HG03064 (cell line): Measurements from ENCODE around the gene CREG2.
"Not testable (repeated sequence)": the region's sequence is repeated elsewhere in the genome, so short reads cannot be mapped to it uniquely, and the experiment has no call there.

Source experiments
- ATAC-seq: cut with Tn5 transposase; IDR thresholded peaks from one replicate; pipeline ENCODE4 v1.9.1; 2021; ENCODE audit warnings: low read depth; ENCODE audit not compliant: unreplicated experiment

Gene CREG2

DNA sequence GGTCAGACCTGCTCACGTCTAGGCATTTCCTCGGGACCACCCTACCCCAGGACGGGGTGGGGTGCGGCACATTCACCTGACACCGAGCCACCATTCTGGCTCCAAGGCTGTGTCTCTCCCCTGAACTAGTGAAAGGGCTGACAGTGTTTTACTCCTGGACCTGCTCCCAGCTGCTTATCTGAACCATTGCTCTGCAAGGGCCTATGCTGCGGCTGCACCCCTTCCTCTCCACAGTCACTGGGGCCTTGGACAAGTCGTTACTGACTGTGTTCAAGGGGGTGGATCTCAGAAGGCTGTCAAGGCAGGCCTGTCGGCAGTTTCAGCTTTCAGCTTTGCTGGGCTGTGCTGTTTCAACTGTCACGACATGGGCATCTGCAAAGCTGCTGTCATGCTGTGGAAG lies 11.7 kb downstream of the CREG2 start:
- ATAC-seq, result no peak

GRCh38 chr2:101374821-101375561 lies 12.3 kb downstream of the CREG2 start:
- no peak for ATAC-seq

- ATAC-seq, result no peak
Measured at GRCh38 chr2:101372792-101373191, 14.5 kb downstream of the CREG2 start.

DNA sequence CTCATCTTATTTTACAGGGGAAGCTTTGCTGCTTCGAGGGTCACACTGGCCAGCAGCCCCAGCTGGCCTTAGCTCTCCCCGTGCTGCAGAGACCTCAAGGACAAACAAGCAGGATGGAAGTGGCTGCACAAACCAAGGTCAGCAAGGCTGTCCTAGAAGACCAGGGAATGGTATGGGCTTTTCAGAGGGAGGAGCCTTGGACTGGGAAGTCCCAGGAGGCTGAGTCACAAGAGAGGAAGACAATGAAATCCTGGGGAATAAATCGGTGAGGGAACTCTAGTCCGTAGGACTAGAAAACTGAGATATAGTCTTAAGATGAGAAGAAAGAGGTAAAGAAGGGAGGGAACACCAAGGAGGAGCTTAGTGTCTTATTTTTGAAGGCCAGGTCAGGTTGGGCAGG lies 15.7 kb downstream of the CREG2 start:
- no peak for ATAC-seq

DNA sequence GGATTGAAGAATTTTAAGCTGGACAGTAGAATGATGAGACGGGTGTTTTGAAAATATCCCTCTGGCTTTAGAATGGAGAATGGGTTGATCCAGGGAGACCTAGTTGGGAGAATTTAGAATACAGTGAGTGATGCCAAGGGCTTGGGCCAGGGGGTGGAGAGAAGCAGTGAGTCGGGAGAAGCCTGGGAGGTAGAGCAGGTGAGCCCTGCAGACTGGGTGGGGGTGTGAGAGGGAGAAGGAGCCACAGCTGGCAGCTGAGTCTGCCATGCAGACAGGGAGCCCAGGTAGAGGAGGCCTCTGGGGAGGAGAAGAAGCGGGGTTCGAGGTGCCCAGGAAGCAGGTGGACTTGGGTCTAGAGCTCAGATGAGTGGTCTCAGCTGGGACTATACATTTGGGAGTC lies 18.2 kb downstream of the CREG2 start:
- ATAC-seq, result no peak

GRCh38 chr2:101368376-101368775 lies 18.9 kb downstream of the CREG2 start:
- ATAC-seq, result no peak

- ATAC-seq, result no peak
Measured at GRCh38 chr2:101367508-101367907, 19.8 kb downstream of the CREG2 start.

GRCh38 chr2:101364878-101365277 lies 22.4 kb downstream of the CREG2 start:
- no peak for ATAC-seq

- no peak for ATAC-seq
Measured at GRCh38 chr2:101362777-101363176, 24.5 kb downstream of the CREG2 start.

DNA sequence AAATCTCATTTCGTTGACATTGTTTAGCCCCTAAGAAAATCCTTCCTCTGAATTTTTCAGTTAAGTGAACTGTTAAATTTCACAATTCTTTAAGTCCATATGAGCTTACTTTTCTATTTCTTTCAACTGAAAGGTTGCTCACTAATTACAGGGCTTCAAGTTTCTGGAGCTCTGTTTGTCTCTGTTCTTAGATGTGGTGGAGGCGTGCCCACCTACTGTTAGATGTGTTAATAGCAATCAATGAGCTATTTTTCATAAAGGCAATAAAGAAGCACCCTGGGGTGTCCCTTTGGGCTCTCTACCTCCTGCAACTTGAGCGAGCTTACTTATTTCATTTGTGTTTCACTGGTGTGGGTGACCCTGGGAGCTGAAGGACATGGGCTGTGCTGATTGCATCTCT lies 25.0 kb downstream of the CREG2 start:
- no peak for ATAC-seq

GRCh38 chr2:101361522-101361921 lies 25.8 kb downstream of the CREG2 start:
- ATAC-seq, result no peak

DNA sequence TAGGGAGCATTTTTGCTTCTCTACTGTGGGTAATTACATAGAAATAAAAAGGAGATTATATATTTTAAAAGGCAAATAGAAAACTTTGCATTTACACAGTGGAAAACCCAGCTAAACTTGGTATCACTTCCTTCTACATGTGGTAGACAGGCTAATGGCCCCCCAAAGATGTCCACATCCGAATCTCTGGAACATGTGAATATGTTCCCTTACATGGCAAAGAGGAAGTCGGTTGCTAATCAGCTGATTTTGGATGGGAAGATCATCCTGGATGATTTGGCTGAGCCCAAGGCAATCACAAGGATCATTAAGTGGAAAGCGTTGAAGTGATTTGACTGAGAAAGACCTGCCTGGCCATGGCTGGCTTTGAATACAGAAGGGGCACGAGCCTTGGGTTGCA lies 26.2 kb downstream of the CREG2 start:
- no peak for ATAC-seq

DNA sequence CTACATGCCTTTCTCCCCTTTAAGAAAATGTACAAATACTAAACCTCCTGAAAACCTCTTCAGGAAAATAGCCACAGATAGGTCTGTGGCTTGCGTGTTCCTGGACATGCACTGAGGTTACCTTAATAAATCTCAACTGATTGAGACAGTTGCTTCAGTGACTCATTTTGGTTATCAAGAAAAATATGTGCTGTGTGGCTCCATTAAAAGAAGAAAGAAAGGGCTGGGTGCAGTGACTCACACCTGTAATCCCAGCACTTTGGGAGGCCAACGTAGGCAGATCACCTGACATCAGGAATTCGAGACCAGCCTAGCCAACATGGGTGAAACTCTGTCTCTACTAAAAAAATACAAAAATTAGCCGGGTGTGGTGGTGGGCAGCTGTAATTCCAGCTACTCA lies 27.1 kb downstream of the CREG2 start:
- no peak for ATAC-seq

DNA sequence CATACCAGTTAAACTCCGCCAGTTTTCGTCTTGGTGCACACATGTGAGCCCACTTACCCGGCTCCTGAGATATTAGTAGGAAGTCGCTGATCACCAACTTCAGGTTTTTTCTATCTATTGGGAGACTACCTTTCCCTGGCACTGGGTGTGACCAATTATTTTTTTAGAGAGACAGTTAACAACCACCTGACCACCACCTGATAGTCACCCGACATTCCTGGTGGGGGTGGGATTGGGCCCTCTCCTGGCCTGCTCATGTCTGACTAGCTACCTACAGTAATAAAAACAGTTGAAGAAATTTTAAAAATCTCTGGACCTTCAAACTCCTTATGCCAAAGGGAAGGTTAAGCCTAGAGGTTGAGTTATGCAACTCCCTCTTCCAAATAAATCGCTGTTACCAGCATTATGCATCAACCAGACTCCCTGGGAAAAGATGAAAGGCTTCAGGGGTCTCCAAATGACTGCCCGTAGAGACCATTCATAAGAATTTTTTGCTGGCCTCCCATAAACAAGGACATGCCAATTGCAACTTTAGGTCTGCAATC lies 27.8 kb downstream of the CREG2 start:
- no peak for ATAC-seq

- no peak for ATAC-seq
Measured at GRCh38 chr2:101357376-101357775, 29.9 kb downstream of the CREG2 start.

DNA sequence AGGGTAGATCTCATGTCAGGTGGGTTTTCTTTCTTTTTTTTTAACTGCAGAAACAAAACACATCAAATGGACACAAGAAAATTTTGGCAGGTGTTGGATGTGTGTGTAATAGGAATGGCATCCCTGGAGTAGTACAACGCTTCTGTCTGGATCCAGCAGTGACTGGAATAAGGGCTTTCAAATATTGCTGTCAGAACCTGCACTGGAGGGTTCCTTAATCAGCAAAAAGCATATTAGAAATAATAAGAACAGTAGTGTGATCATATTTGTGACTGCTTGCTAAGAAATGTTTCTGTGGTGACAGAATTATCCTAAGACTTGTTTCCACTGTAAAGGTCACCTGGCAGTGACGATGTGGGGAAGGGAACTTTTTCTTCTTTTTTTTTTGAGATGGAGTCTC lies 30.8 kb downstream of the CREG2 start:
- no peak for ATAC-seq

- no peak for ATAC-seq
Measured at GRCh38 chr2:101356055-101356454, 31.2 kb downstream of the CREG2 start.

DNA sequence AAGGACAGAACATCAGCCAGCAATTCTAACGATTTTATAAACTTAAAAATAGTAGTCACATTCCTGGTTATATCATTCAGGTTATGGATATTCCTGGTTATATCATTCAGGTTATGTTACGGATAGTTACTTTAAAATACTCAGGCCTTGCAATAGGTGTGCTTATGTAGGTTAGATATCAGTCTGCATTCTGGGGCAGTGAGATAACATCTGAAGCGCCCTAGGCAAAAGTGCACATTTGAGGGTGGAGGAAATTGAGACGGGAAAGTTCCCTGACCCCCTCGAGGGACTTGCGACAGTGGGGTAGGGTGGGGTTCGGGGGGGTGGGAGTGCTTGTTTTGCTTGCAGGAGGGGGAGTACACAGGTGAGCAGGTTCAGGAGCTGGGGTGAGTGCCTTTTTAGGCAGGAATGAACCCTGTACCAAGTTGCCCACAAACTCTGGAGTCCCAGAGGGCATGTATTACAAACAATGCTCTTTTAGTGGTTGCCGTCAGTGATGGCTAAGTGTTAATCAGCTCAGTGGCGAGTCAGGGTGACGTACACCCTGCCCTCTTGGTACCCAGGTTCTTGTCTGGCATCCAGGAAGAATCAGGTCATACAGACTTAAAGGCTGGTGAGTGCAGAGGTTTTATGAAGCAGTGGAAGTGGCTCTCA lies 31.8 kb downstream of the CREG2 start:
- no peak for ATAC-seq

- no peak for ATAC-seq
Measured at GRCh38 chr2:101354420-101355311, 32.6 kb downstream of the CREG2 start.

DNA sequence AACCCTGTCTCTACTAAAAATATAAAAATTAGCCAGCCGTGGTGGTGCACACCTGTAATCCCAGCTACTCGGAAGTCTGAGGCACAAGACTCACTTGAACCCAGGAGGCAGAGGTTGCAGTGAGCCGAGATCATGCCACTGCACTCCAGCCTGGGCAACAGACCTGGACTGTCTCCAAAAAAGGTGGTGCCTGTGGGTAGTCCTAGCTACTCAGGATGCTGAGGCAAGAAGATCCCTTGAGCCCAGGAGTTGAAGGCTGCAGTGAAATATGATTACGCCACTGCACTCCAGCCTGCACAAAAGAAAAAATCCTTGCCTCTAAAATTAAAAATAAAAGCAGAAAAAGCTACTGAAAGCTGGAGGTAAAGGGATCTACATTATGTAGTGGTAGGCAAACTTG lies 34.7 kb downstream of the CREG2 start:
- not testable (repeated sequence) for ATAC-seq

- ATAC-seq, result no peak
Measured at GRCh38 chr2:101351207-101351606, 36.1 kb downstream of the CREG2 start.
